HEK293 (cell line): Measurements from ENCODE around the gene CDAN1.

Source experiments
- CTCF ChIA-PET: fragments of 350-600 bp; formaldehyde crosslinking; extraction: SDS; loops from one replicate; lab custom pipeline; 2021; ENCODE audit warnings: antibody characterized with exemption; lab: Yijun Ruan, JAX
- POLR2A ChIA-PET: fragments of 300-600 bp; formaldehyde crosslinking; extraction: SDS; loops from one replicate; lab custom pipeline; 2020; ENCODE audit warnings: antibody characterized with exemption, inconsistent platforms; lab: Yijun Ruan, JAX
- H3K27ac ChIP-seq: fragments of 200-500 bp; sonication (Bioruptor generic); 2 replicates; pipeline ENCODE4 v1.5.1; 2014; ENCODE audit warnings: low read depth, low read length, control low read depth, inconsistent platforms; ENCODE audit errors: extremely low read depth
- H3K36me3 ChIP-seq, 2 experiments: fragments of 200-500 bp in 1 of 2; sonication (Bioruptor generic) in 1 of 2; 1 replicate in 1 of 2; 2 replicates in 1 of 2; pipeline ENCODE4 v1.5.1; 2014 to 2017; ENCODE audit warnings: inconsistent platforms in 2 of 2, low read length in 2 of 2; ENCODE audit not compliant: control insufficient read depth in 2 of 2, insufficient read depth in 1 of 2
- H3K4me1 ChIP-seq: fragments of 200-500 bp; sonication (Bioruptor generic); 2 replicates; pipeline ENCODE4 v1.5.1; 2014; ENCODE audit warnings: mild to moderate bottlenecking, low read length, inconsistent platforms; ENCODE audit not compliant: control insufficient read depth, insufficient read depth
- H3K4me3 ChIP-seq: 2 replicates; pipeline ENCODE4 v1.5.1; 2011; ENCODE audit warnings: low read depth, mild to moderate bottlenecking, control low read depth, low read length, moderate library complexity
- H3K9me3 ChIP-seq: fragments of 200-500 bp; sonication (Bioruptor generic); 2 replicates; pipeline ENCODE4 v1.5.1; 2014; ENCODE audit warnings: low read depth, low read length, inconsistent platforms; ENCODE audit not compliant: control insufficient read depth, insufficient read depth
- ATF2 ChIP-seq: fragments of 450-650 bp; formaldehyde crosslinking; IDR thresholded peaks from 2 replicates; pipeline ENCODE4 v1.5.1; 2016; ENCODE audit warnings: missing biosample characterization, missing genetic modification characterization, low read depth
- BCL11B ChIP-seq: fragments of 450-650 bp; formaldehyde crosslinking; IDR thresholded peaks from 2 replicates; pipeline ENCODE4 v1.5.1; 2016; ENCODE audit warnings: low read depth, missing biosample characterization, missing genetic modification characterization
- EGR2 ChIP-seq: fragments of 450-650 bp; formaldehyde crosslinking; IDR thresholded peaks from 2 replicates; pipeline ENCODE4 v1.5.1; 2016; ENCODE audit warnings: low read depth, missing biosample characterization, missing genetic modification characterization
- IKZF3 ChIP-seq: fragments of 450-650 bp; IDR thresholded peaks from 2 replicates; pipeline ENCODE4 v1.5.0; 2018; ENCODE audit warnings: missing biosample characterization, mild to moderate bottlenecking, missing genetic modification characterization, moderate library complexity
- KLF7 ChIP-seq: fragments of 450-650 bp; formaldehyde crosslinking; IDR thresholded peaks from 2 replicates; pipeline ENCODE4 v1.5.1; 2016; ENCODE audit warnings: missing biosample characterization, missing genetic modification characterization, borderline replicate concordance
- MYNN ChIP-seq: fragments of 450-650 bp; formaldehyde crosslinking; IDR thresholded peaks from 2 replicates; pipeline ENCODE4 v1.5.1; 2016; ENCODE audit warnings: missing biosample characterization, missing genetic modification characterization, borderline replicate concordance
- PRDM1 ChIP-seq: fragments of 450-650 bp; formaldehyde crosslinking; IDR thresholded peaks from 2 replicates; pipeline ENCODE4; 2016; ENCODE audit warnings: missing biosample characterization, missing genetic modification characterization
- PRDM10 ChIP-seq: fragments of 450-650 bp; formaldehyde crosslinking; IDR thresholded peaks from 2 replicates; pipeline ENCODE4 v1.5.1; 2016; ENCODE audit warnings: missing biosample characterization, missing genetic modification characterization
- YY1 ChIP-seq: fragments of 450-650 bp; formaldehyde crosslinking; IDR thresholded peaks from 2 replicates; pipeline ENCODE4 v1.5.1; 2018; ENCODE audit warnings: missing biosample characterization, missing genetic modification characterization
- ZBTB1 ChIP-seq: fragments of 450-650 bp; formaldehyde crosslinking; IDR thresholded peaks from 2 replicates; pipeline ENCODE4 v1.5.1; 2016; ENCODE audit warnings: missing biosample characterization, missing genetic modification characterization
- ZBTB17 ChIP-seq: fragments of 450-650 bp; formaldehyde crosslinking; IDR thresholded peaks from 2 replicates; pipeline ENCODE4 v1.5.1; 2016; ENCODE audit warnings: missing biosample characterization, missing genetic modification characterization
- ZFP37 ChIP-seq: fragments of 450-650 bp; formaldehyde crosslinking; IDR thresholded peaks from 2 replicates; pipeline ENCODE4 v1.5.1; 2016; ENCODE audit warnings: missing biosample characterization, missing genetic modification characterization
- ZNF157 ChIP-seq: fragments of 450-650 bp; formaldehyde crosslinking; IDR thresholded peaks from 2 replicates; pipeline ENCODE4 v1.5.1; 2016; ENCODE audit warnings: missing biosample characterization, missing genetic modification characterization
- ZNF16 ChIP-seq: fragments of 450-650 bp; formaldehyde crosslinking; IDR thresholded peaks from 2 replicates; pipeline ENCODE4 v1.5.1; 2016; ENCODE audit warnings: low read depth, missing biosample characterization, missing genetic modification characterization
- ZNF169 ChIP-seq: fragments of 450-650 bp; formaldehyde crosslinking; IDR thresholded peaks from 2 replicates; pipeline ENCODE4 v1.5.1; 2016; ENCODE audit warnings: missing biosample characterization, missing genetic modification characterization
- ZNF175 ChIP-seq: fragments of 450-650 bp; formaldehyde crosslinking; IDR thresholded peaks from 2 replicates; pipeline ENCODE4 v1.5.1; 2016; ENCODE audit warnings: missing biosample characterization, missing genetic modification characterization
- ZNF19 ChIP-seq: fragments of 450-650 bp; formaldehyde crosslinking; IDR thresholded peaks from 2 replicates; pipeline ENCODE4; 2016; ENCODE audit warnings: missing biosample characterization, missing genetic modification characterization, low read depth
- ZNF223 ChIP-seq: fragments of 450-650 bp; formaldehyde crosslinking; IDR thresholded peaks from 2 replicates; pipeline ENCODE4 v1.5.1; 2016; ENCODE audit warnings: missing biosample characterization, missing genetic modification characterization
- ZNF24 ChIP-seq: fragments of 450-650 bp; formaldehyde crosslinking; IDR thresholded peaks from 2 replicates; pipeline ENCODE4 v1.5.1; 2016; ENCODE audit warnings: missing biosample characterization, missing genetic modification characterization
- ZNF274 ChIP-seq, 2 experiments: fragments of 200-500 bp in 1 of 2; fragments of 450-650 bp in 1 of 2; sonication (Bioruptor generic) in 1 of 2; formaldehyde crosslinking in 1 of 2; IDR thresholded peaks; 2 replicates each; pipeline versions ENCODE4 v1.5.1 to v1.6.1; 2014 to 2016; ENCODE audit warnings: borderline replicate concordance in 1 of 2, inconsistent platforms in 1 of 2, low read length in 1 of 2, missing biosample characterization in 1 of 2, missing genetic modification characterization in 1 of 2
- ZNF311 ChIP-seq: fragments of 450-650 bp; formaldehyde crosslinking; IDR thresholded peaks from 2 replicates; pipeline ENCODE4 v1.5.1; 2017; ENCODE audit warnings: missing biosample characterization, missing genetic modification characterization, borderline replicate concordance
- ZNF335 ChIP-seq: fragments of 450-650 bp; formaldehyde crosslinking; conservative IDR thresholded peaks from 2 replicates; pipeline ENCODE4 v1.5.1; 2016; ENCODE audit warnings: missing biosample characterization, missing genetic modification characterization
- ZNF433 ChIP-seq: fragments of 450-650 bp; formaldehyde crosslinking; IDR thresholded peaks from 2 replicates; pipeline ENCODE4 v1.5.1; 2016; ENCODE audit warnings: missing biosample characterization, missing genetic modification characterization, low read depth
- ZNF510 ChIP-seq: fragments of 450-650 bp; formaldehyde crosslinking; IDR thresholded peaks from 2 replicates; pipeline ENCODE4 v1.5.1; 2018; ENCODE audit warnings: mild to moderate bottlenecking, missing genetic modification characterization, missing biosample characterization; ENCODE audit not compliant: insufficient replicate concordance
- ZNF518A ChIP-seq: fragments of 450-650 bp; formaldehyde crosslinking; conservative IDR thresholded peaks from 2 replicates; pipeline ENCODE4 v1.5.1; 2016; ENCODE audit warnings: low read depth, missing biosample characterization, missing genetic modification characterization
- ZNF544 ChIP-seq: fragments of 450-650 bp; formaldehyde crosslinking; IDR thresholded peaks from 2 replicates; pipeline ENCODE4 v1.5.0; 2017; ENCODE audit warnings: missing biosample characterization, missing genetic modification characterization
- ZNF660 ChIP-seq: fragments of 450-650 bp; IDR thresholded peaks from 2 replicates; pipeline ENCODE4 v1.5.1; 2018; ENCODE audit warnings: missing biosample characterization, mild to moderate bottlenecking, missing genetic modification characterization
- ZNF664 ChIP-seq: fragments of 450-650 bp; formaldehyde crosslinking; IDR thresholded peaks from 2 replicates; pipeline ENCODE4 v1.5.1; 2016; ENCODE audit warnings: missing biosample characterization, missing genetic modification characterization
- ZNF837 ChIP-seq: fragments of 450-650 bp; formaldehyde crosslinking; IDR thresholded peaks from 2 replicates; pipeline ENCODE4 v1.5.1; 2016; ENCODE audit warnings: missing biosample characterization, missing genetic modification characterization

CDAN1 gene

GRCh38 chr15:42782716-42783115 is 45.8 kb upstream of the CDAN1 start:
- Histone ChIP-seq H3K36me3 (peaks cover 0 to 8% of the 10 kb centered on the region in 2 experiments; a peak in 1 of 3 replicates), H3K27ac (no peak overlapping the region), H3K4me1 (no peaks in the 10 kb centered on the region)
- TF ChIP-seq KLF7 = no peak
- no peak for TF ChIP-seq MYNN (tag by site-specific recombination)
- TF ChIP-seq ZNF660 = no peak
- TF ChIP-seq ZNF335 (tag by site-specific recombination) = no peak
- no peak for TF ChIP-seq ZNF433 (tag by site-specific recombination)
- TF ChIP-seq ZNF157 (tag by site-specific recombination) = no peak
- TF ChIP-seq BCL11B = no peak
- no peak for TF ChIP-seq ZNF24 (tag by site-specific recombination)
- TF ChIP-seq ZNF274 (IDR thresholded peaks at IDR 0.05; ENCODE audit: low read length) = no peak
- no peak for TF ChIP-seq ZNF274 (tag by site-specific recombination; IDR thresholded peaks at IDR 0.05; ENCODE audit: borderline replicate concordance)
- no peak for TF ChIP-seq ZNF664 (tag by site-specific recombination)
- no peak for TF ChIP-seq ZFP37
- no peak for TF ChIP-seq PRDM10 (tag by site-specific recombination)
- no peak for TF ChIP-seq PRDM1 (tag by site-specific recombination)
- TF ChIP-seq ATF2 = no peak
- no peak for TF ChIP-seq ZNF16
- TF ChIP-seq ZBTB17 = no peak
- TF ChIP-seq, all 188 proteins: peak for 0
- no peak overlapping the region for H3K4me3 ChIP-seq
- H3K9me3 ChIP-seq = no peaks in the 10 kb centered on the region
- CTCF ChIA-PET = no interaction called here
- POLR2A ChIA-PET = no interaction called here

GRCh38 chr15:42775416-42775815 is 38.5 kb upstream of the CDAN1 start:
- ChIA-PET CTCF (no interaction called here), POLR2A (no interaction called here)
- H3K36me3 ChIP-seq = peaks cover 0 to 8% of the 10 kb centered on the region in 2 experiments
- no peak overlapping the region for H3K4me3 ChIP-seq
- no peaks in the 10 kb centered on the region for H3K9me3 ChIP-seq
- no peak overlapping the region for H3K27ac ChIP-seq
- no peaks in the 10 kb centered on the region for H3K4me1 ChIP-seq
- TF ChIP-seq ZNF223 (tag by site-specific recombination) (no peak), IKZF3 (tag by site-specific recombination) (no peak), ZNF19 (tag by site-specific recombination) (no peak), ZNF175 (tag by site-specific recombination) (no peak), YY1 (tag by site-specific recombination) (no peak), EGR2 (tag by site-specific recombination) (no peak), ZNF510 (tag by site-specific recombination) (no peak), ZNF837 (tag by site-specific recombination) (no peak), ZNF518A (tag by site-specific recombination) (no peak), ZBTB1 (tag by site-specific recombination) (no peak), ZNF311 (tag by site-specific recombination) (no peak), ZNF169 (tag by site-specific recombination) (no peak), ZNF544 (tag by site-specific recombination) (no peak)
